Medulla oblongata (tissue), 1 donor: Measurements from ENCODE around the gene B4GALNT1.
"Not testable (repeated sequence)": the region's sequence is repeated elsewhere in the genome, so short reads cannot be mapped to it uniquely, and the experiment has no call there.

Experiments used
- DNase-seq: peaks from one replicate; pipeline ENCODE4 v3.0.0-alpha.2; 2015; ENCODE audit errors: extremely low spot score

Gene B4GALNT1

DNA sequence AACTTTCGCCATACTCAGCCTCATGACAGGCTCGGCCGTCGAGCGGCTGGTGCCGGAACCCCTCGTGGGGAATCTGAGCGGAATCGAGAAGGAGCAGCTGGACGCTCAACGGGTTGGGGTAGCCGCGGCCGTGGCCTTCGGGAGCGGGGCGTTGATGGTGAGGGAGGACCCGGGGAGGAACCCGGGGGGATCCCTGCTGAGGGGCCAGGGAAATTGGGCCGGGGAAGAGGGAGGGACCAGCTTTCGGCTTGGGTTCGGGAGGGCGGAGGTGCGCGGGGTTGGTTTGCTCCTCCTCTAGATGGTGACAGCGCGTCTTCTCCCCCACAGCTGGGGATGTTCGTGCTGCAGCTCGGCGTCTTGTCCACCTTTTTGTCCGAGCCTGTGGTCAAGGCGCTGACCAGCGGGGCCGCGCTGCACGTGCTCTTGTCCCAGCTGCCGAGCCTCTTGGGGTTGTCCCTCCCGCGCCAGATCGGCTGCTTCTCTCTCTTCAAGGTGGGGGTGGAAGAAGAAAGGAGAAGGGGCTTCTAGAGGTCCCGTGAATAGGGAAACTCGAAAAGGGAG, 12.0 kb downstream of the B4GALNT1 start:
- DNase-seq = no peak

GRCh38 chr12:57620245-57620935, 12.6 kb downstream of the B4GALNT1 start:
- DNase-seq = no peak

GRCh38 chr12:57619434-57620244, 13.4 kb downstream of the B4GALNT1 start:
- no peak for DNase-seq

- no peak for DNase-seq
These were observed 14.0 kb downstream of the B4GALNT1 start for GRCh38 chr12:57618966-57619433.

DNA sequence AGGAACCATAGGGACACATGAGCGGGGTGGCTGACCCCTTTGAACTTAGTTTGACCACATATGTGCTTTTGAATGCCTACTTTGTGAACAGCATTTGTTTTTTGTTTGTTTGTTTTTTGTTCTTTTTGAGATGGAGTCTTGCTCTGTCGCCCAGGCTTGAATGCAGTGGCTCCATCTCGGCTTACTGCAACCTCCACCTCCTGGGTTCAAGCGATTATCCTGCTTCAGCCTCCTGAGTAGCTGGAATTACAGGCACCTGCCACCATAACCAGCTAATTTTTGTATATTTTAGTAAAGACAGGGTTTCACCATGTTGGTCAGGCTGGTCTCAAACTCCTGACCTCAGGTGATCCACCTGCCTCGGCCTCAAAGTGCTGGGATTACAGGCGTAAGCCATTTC, 14.6 kb downstream of the B4GALNT1 start:
- DNase-seq = not testable (repeated sequence)

DNA sequence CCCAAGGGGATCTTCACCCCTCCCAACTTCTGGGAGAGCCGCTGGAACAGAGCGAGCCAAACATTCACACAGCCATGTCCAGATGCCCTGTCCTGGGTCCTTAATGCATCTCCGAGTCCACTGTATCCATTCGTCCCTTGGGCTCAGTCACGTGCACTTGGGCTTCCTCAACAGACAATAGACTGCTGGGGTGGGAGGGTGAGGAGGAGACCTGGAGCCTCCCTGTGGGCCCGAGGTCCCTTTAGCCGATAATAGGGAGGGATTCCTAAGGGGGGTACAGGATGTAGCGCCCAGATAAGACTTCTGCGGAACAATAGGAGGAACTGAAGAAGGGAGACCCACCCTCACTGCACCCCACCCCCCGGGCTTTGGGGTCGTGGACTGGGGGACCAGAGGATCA, 15.1 kb downstream of the B4GALNT1 start:
- no peak for DNase-seq

- DNase-seq = no peak
These were observed 16.5 kb downstream of the B4GALNT1 start for GRCh38 chr12:57616383-57617101.

GRCh38 chr12:57615637-57616036, 17.4 kb downstream of the B4GALNT1 start:
- no peak for DNase-seq

DNA sequence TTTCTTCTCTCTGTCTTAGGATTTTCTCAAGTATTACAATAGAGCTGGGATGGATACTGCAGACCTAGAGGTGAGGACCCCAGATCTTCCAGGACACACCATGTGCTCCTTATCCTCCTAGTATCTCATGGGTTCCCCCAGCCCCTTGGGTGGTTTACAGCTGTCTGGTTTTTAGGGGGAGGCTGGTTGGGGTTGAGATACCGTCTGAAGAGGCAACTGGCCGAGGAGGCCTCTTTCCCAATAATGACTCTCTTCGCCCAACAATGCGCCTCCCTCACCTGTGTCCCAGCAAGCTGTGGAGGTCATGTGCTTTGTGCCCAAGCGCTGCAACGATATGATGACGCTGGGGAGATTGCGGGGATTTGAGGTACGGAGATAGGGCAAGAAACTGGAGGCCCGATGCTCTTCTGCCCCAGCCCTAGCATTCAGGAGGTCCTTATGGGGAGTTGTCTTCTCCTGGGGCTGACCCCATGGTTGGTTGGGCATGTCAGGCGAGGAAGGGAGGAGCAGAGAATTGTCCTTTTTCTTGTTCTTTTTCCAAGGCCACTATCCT, 18.0 kb downstream of the B4GALNT1 start:
- no peak for DNase-seq

DNA sequence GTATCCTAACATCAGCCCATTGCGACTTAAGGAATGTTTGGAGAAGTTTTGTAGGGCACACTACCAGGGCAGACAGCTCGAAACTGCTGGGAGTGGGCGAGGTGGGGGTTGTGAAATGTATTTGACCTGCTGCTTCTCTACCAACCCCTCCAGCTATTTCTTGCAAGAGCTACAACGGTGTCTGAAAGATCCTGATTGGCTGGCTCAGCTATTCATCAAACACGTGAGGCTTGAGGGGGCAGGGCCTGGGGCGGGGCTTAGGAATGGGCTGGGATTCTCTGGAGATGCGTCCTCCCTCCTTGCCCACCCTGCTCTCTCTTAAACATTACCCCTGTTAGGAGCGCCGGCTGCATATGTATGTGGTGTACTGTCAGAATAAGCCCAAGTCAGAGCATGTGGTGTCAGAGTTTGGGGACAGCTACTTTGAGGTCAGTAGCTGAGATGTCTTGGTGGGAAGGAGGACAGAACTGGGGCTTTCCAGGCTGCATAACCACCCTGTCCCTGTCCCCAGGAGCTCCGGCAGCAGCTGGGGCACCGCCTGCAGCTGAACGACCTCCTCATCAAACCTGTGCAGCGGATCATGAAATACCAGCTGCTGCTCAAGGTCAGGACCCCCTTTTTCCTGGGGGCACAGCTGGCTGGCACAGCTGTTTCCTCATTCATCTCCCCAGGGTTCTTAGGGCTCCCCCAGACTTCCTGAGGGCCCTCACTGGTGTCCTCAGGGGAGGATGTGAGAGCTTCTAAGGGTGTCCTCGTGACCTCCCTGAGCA, 18.6 kb downstream of the B4GALNT1 start:
- no peak for DNase-seq

GRCh38 chr12:57613427-57614109, 19.4 kb downstream of the B4GALNT1 start:
- no peak for DNase-seq

GRCh38 chr12:57612711-57613426, 20.1 kb downstream of the B4GALNT1 start:
- DNase-seq = no peak

DNA sequence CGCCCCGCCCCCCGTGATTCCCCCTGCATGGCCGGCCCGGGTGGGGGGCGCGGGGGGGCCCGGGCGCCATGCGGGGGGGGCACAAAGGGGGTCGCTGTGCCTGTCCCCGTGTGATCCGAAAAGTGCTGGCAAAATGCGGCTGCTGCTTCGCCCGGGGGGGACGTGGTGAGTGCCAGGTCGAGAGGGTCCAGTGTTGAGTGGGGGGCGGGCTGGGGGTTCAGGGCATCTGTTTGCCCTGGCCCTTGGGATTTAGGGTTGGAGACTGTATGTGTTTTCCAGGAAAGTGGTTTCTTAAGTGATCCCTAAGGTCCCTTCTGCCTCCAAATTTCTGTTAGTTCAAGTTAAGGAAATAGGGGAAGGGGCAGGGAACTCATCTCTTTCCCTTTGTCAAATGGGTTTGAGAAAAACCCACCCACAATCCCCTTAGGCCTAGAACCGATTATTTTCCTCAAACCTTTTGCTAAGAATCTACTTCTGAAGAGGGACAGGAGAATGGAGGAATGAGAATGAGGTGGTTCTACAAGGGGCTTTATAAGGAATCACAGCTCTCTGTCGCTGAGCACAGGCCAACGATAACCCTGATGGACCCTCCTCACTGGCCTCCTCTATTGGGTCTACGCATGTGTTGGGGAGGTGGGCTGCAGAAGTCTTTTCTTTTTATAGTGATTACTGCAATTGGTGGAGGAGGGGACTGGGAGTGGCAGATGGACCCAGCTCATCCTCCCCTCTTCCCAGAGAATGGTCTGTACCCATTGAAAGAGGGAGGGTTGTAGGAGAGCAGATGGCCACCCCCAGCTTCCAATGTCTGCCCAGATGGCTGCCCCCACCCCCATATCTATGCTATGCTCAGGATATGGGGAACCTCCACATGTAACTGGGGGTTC, 20.9 kb downstream of the B4GALNT1 start:
- DNase-seq = no peak

GRCh38 chr12:57611108-57611826, 21.7 kb downstream of the B4GALNT1 start, which contains the start of gene ARHGEF25:
TSS of gene ARHGEF25 (plus strand) at chr12:57611435. CDS start at chr12:57611895, 460 bp downstream.
- DNase-seq = peak; percentile 40

DNA sequence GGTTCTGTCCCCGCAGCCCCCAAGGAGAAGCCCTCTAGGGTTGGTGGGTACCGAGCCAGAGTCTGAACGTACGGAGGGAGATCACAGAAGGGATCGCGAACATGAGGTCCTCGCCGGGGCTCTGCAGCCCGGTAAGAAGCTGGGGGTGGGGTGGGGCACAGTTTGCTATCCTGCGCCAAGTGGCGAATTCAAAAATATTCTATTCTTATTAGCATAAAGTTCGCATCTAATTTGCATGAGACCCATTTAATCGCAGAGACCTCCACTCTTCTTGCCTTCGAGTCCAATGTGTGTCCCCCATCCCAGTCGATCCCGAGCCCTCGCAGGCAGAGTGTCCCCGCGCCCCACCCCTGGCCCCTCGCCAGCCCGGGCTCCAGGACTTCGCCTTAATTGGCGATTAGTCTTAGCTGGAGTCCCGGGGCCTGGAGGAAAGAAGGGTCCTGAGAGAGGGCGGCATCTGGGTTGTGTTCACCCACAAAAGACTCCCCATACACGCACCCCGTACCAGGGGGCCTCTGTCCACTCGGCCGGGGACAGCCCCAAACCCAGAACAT, 22.4 kb downstream of the B4GALNT1 start:
- no peak for DNase-seq

DNA sequence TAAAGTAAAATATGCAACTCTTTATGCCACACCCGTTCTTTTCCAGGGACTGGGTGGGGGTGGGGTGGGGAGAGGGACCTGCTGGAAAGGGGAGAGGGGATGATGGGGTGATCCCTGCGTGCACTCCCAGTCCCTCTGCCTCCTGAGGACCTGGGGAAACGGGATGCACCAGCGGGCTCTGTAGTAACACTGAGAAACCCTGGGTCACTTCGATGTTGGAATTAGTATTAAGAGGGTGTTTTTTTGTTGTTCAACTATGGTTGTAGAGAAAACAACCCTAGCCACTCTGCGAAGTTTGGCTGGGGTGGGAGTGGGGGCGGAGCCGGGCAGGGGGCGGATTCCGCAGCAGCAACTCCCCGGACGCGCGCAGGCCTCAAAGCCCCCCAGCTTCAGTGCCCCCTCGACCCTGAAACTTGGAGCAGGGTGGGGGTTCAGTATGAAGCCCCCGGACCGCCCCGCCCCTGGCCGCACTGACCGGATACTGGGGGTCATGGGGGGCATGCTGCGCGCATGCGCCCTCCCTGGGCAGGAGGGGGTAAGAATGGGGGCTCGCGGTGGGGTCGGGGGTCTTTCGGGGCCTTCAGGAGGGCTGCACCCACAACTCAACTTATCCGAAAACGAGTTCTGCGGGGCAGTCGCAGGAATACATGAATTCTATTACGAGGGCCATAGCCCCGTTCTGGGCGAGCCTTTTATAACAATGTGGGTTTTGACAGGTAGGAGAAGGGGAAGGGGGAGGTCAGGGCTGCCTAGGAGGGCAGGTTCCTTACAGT, 23.0 kb downstream of the B4GALNT1 start:
- DNase-seq = no peak
